Thyroid gland (tissue), 4 donors: ENCODE data around the gene CTNNB1.

Source experiments
- POLR2A ChIP-seq, 2 donors: fragments of 450-650 bp; IDR thresholded peaks; one replicate each; pipeline ENCODE4 v1.6.1; 2017; ENCODE audit warnings: antibody characterized with exemption in 2 of 2, mild to moderate bottlenecking in 2 of 2, moderate library complexity in 1 of 2
- TF ChIP-seq, protein P1 (sequence below), 6 experiments: fragments of 200-600 bp in 3 of 6; fragments of 450-650 bp in 3 of 6; sonication (generic) in 3 of 6; IDR thresholded peaks; one replicate each; pipeline ENCODE4 v1.5.1; 2016 to 2019; ENCODE audit warnings: antibody characterized with exemption in 6 of 6, mild to moderate bottlenecking in 2 of 6, inconsistent platforms in 1 of 6, moderate library complexity in 1 of 6

GRCh38 chr3:41188306-41188705, 11.0 kb upstream of the CTNNB1 start:
- TF ChIP-seq, protein P1, sequence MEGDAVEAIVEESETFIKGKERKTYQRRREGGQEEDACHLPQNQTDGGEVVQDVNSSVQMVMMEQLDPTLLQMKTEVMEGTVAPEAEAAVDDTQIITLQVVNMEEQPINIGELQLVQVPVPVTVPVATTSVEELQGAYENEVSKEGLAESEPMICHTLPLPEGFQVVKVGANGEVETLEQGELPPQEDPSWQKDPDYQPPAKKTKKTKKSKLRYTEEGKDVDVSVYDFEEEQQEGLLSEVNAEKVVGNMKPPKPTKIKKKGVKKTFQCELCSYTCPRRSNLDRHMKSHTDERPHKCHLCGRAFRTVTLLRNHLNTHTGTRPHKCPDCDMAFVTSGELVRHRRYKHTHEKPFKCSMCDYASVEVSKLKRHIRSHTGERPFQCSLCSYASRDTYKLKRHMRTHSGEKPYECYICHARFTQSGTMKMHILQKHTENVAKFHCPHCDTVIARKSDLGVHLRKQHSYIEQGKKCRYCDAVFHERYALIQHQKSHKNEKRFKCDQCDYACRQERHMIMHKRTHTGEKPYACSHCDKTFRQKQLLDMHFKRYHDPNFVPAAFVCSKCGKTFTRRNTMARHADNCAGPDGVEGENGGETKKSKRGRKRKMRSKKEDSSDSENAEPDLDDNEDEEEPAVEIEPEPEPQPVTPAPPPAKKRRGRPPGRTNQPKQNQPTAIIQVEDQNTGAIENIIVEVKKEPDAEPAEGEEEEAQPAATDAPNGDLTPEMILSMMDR (IDR thresholded peaks at IDR 0.05), result no peak
- no peak for TF ChIP-seq POLR2A (IDR thresholded peaks at IDR 0.05)
